ENCODE results near the gene ARSG.
"Not testable (repeated sequence)": the region's sequence is repeated elsewhere in the genome, so short reads cannot be mapped to it uniquely, and the experiment has no call there.

The ARSG gene

DNA sequence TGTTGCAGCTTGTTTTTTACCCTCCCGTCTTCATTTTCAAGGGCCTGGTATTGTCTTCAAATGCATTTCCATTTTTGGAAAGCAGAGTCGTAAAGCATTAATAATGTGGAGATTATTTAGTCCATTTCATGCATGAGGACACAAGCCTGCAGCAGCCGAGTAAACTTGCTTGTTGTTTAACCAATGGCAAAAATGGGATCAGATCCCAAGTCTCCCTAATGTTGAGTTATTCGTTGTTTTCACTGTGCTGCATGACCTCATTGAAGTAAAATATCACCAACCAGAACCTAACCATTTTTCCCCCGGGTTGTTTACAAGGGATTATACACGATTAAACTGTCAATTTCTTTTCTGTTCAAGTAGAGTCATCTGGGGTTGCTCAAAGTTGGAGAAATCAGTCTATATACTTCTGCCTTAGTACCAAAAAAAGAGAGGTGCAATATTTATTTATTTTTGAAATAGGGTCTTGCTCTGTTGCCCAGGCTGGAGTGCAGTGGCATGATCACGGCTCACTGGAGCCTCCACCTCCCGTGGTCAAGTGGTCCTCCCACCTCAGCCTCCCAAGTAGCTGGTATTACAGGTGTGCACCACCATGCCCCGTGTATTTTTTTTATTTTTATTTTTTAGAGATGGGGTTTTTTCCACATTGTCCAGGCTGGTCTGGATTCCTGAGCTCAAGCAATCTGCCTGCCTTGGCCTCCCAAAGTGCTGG lies 31.1 kb upstream of the ARSG start:
- DNase-seq: no peak
- no peak overlapping the region for H3K4me3 ChIP-seq (ENCODE audit: low read depth, low read length)
- TF ChIP-seq, protein P1, sequence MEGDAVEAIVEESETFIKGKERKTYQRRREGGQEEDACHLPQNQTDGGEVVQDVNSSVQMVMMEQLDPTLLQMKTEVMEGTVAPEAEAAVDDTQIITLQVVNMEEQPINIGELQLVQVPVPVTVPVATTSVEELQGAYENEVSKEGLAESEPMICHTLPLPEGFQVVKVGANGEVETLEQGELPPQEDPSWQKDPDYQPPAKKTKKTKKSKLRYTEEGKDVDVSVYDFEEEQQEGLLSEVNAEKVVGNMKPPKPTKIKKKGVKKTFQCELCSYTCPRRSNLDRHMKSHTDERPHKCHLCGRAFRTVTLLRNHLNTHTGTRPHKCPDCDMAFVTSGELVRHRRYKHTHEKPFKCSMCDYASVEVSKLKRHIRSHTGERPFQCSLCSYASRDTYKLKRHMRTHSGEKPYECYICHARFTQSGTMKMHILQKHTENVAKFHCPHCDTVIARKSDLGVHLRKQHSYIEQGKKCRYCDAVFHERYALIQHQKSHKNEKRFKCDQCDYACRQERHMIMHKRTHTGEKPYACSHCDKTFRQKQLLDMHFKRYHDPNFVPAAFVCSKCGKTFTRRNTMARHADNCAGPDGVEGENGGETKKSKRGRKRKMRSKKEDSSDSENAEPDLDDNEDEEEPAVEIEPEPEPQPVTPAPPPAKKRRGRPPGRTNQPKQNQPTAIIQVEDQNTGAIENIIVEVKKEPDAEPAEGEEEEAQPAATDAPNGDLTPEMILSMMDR (IDR thresholded peaks at IDR 0.05; ENCODE audit: low read depth, low read length): no peak
- no peaks in the 10 kb centered on the region for H3K4me1 ChIP-seq
- no peaks in the 10 kb centered on the region for H3K36me3 ChIP-seq
- no peaks in the 10 kb centered on the region for H3K9me3 ChIP-seq
- no peaks in the 10 kb centered on the region for H3K27me3 ChIP-seq

- not testable (repeated sequence) for H3K4me1 ChIP-seq; H3K9me3 ChIP-seq; H3K36me3 ChIP-seq; H3K27me3 ChIP-seq; H3K4me3 ChIP-seq (ENCODE audit: low read depth, low read length); DNase-seq
Observed at GRCh38 chr17:68262467-68262866, 28.8 kb upstream of the ARSG start.

GRCh38 chr17:68263101-68263681 lies 28.1 kb upstream of the ARSG start:
- not testable (repeated sequence) for DNase-seq; H3K4me3 ChIP-seq (ENCODE audit: low read depth, low read length); H3K9me3 ChIP-seq; H3K36me3 ChIP-seq; H3K4me1 ChIP-seq; H3K27me3 ChIP-seq
- TF ChIP-seq, protein P1 (IDR thresholded peaks at IDR 0.05; ENCODE audit: low read depth, low read length): peak; percentile 62

DNA sequence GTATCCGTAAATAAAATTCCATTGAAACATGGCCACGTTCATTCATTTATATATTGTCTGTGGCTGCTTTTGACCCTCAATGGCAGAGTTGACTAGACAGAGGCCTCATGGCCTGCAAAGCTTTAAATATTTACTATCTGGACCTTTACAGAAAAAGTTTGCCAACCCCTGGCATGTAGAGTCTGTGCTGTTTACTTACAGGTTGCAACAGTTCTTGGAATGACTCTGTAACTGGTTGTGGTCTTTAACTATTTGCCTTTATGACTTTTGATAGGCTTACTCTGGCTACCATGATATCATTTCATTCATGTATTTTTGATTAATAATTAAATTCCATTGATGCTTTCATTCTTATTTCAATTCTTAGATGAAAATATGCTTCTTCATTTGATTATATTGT lies 25.5 kb upstream of the ARSG start:
- not testable (repeated sequence) for H3K4me3 ChIP-seq (ENCODE audit: low read depth, low read length); H3K9me3 ChIP-seq; H3K27me3 ChIP-seq; H3K4me1 ChIP-seq; DNase-seq; H3K36me3 ChIP-seq

DNA sequence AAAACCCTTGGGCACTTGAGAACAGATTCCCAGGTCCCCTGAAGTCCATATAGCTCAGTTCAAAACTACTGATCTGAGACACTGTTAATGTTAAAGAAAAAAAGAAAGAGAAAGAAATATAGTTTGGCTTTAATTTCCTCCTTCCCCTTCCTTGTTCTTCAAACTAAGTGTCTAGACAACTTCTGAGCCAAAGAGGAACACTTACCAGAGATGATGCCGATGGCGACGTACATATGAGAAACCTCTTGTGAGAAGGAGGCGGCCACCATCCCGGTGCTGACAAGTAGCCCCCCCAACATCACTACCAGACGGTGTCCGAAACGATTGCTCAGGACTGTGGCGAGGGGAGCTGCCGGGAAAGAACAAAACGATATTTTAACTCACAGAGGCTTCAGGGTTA lies 17.6 kb upstream of the ARSG start:
- DNase-seq: no peak
- Histone ChIP-seq H3K4me1 (no peaks in the 10 kb centered on the region), H3K4me3 (ENCODE audit: low read depth, low read length) (no peak overlapping the region), H3K27me3 (no peaks in the 10 kb centered on the region), H3K36me3 (peaks cover 5% of the 10 kb centered on the region), H3K9me3 (no peaks in the 10 kb centered on the region)
- TF ChIP-seq, protein P1 (IDR thresholded peaks at IDR 0.05; ENCODE audit: low read depth, low read length): no peak

DNA sequence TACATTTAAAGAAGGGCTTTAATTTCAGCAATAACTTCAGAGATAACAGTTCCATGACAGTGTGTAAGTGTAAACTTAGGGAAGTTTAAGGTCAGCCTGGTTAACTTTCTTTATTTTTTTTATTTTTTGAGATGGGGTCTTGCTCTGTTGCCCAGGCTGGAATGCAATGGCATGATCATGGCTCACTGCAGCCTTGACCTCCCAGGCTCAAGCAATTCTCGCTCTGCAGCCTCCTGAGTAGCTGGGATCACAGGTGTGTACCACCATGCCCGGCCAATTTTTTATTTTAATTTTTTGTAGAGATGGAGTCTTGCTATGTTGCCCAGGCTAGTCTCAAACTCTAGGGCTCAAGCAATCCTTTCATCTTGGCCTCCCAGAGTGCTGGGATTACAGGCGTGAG lies 15.0 kb upstream of the ARSG start:
- not testable (repeated sequence) for H3K27me3 ChIP-seq; H3K4me1 ChIP-seq; H3K4me3 ChIP-seq (ENCODE audit: low read depth, low read length); DNase-seq; H3K9me3 ChIP-seq; H3K36me3 ChIP-seq

DNA sequence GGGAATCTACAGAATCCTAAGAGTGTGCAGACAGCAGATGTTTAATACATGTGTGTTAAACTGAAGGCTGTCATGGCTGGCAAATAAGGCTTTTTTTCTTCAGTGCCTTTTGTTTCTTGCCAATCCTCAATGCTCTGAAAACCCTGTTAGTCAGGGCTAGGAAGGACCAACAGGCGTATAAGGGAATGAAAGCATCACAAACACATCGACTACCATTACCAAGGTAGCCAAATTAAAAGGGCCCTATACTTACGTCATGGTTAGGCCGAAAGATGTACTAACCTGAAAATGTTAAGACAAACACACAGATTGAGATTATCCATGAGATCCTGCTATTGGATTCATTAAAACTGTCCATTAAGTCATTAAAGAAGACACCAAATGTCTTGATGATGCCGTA lies 13.5 kb upstream of the ARSG start:
- DNase-seq: no peak
- peaks cover 5% of the 10 kb centered on the region; the same call in 1 of the 2 replicates for H3K36me3 ChIP-seq
- no peak overlapping the region for H3K4me3 ChIP-seq (ENCODE audit: low read depth, low read length)
- TF ChIP-seq, protein P1 (IDR thresholded peaks at IDR 0.05; ENCODE audit: low read depth, low read length): no peak
- H3K27me3 ChIP-seq: no peaks in the 10 kb centered on the region
- H3K4me1 ChIP-seq: no peaks in the 10 kb centered on the region
- H3K9me3 ChIP-seq: no peaks in the 10 kb centered on the region

DNA sequence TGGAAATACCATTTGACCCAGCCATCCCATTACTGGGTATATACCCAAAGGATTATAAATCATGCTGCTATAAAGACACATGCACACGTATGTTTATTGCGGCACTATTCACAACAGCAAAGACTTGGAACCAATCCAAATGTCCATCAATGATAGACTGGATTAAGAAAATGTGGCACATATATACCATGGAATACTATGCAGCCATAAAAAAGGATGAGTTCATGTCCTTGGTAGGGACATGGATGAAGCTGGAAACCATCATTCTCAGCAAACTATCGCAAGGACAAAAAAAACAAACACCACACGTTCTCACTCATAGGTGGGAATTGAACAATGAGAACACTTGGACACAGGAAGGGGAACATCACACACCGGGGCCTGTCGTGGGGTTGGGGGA lies 9.3 kb upstream of the ARSG start:
- not testable (repeated sequence) for H3K4me3 ChIP-seq (ENCODE audit: low read depth, low read length); H3K36me3 ChIP-seq; H3K9me3 ChIP-seq; H3K4me1 ChIP-seq; H3K27me3 ChIP-seq; DNase-seq
